GM12878 (cell line): ENCODE measurements around the gene LRRC45. TPM values are rescaled to one million over a fixed set of nuclear protein-coding genes. Genes with fewer than 3 reads are reported as not detected.

Experiments used
- EP300 ChIP-seq, 2 experiments: fragments of 150-350 bp in 1 of 2; IDR thresholded peaks; 2 replicates each; pipeline ENCODE4 v1.6.1; 2011 to 2012; ENCODE audit warnings: low read depth in 2 of 2, low read length in 2 of 2, borderline replicate concordance in 1 of 2, improper control_type of control experiment in 1 of 2, inconsistent platforms in 1 of 2; ENCODE audit not compliant: control insufficient read depth in 1 of 2
- GABPA ChIP-seq: IDR thresholded peaks from 2 replicates; pipeline ENCODE4 v1.6.1; 2014; ENCODE audit warnings: antibody characterized with exemption, low read depth, mild to moderate bottlenecking, inconsistent platforms
- IKZF1 ChIP-seq: fragments of 450-650 bp; conservative IDR thresholded peaks from 2 replicates; pipeline ENCODE4 v1.6.1; 2017; ENCODE audit warnings: antibody characterized with exemption, mild to moderate bottlenecking
- MEF2A ChIP-seq: IDR thresholded peaks from 2 replicates; pipeline ENCODE4 v1.6.1; 2011; ENCODE audit warnings: low read depth, mild to moderate bottlenecking, low read length, moderate library complexity; ENCODE audit not compliant: insufficient read depth
- NR2F1 ChIP-seq: fragments of 450-650 bp; conservative IDR thresholded peaks from 2 replicates; pipeline ENCODE4 v1.6.1; 2017; ENCODE audit warnings: mild to moderate bottlenecking
- SRF ChIP-seq, 2 experiments: IDR thresholded peaks; 2 replicates each; pipeline ENCODE4 v1.6.1; 2011; ENCODE audit warnings: low read depth in 2 of 2, low read length in 2 of 2, mild to moderate bottlenecking in 1 of 2, moderate library complexity in 1 of 2
- STAT3 ChIP-seq: IDR thresholded peaks from 2 replicates; pipeline ENCODE4 v1.6.1; 2011; ENCODE audit warnings: low read depth, low read length, improper control_type of control experiment
- TBL1XR1 ChIP-seq: IDR thresholded peaks from 2 replicates; pipeline ENCODE4 v1.6.1; 2012; ENCODE audit warnings: low read depth, low read length, improper control_type of control experiment
- polyA plus RNA-seq, 11 experiments: library from polyadenylated mRNA; depleted of rRNA in 4 of 11; unstranded in 6 of 11; stranded (reverse) in 5 of 11; fragments of >200 nt; fragmentation: Nextera tagmentation in 4 of 11; fragmentation: Illumina TruSeq in 1 of 11; extraction: Ambion mirVana in 4 of 11; extraction: Trizol in 1 of 11; gene quantifications; 1 replicate in 1 of 11; 2 replicates in 10 of 11; pipeline versions ENCODE4 v1.2.1 to v1.2.3, GENCODE V29; 2011 to 2016; ENCODE audit warnings: inconsistent platforms in 2 of 11, missing spikeins in 2 of 11, low read depth in 1 of 11
- total RNA-seq, 4 experiments: library from RNA; depleted of rRNA in 3 of 4; stranded (reverse); fragments of >200 nt in 3 of 4; fragmentation: Illumina TruSeq in 1 of 4; extraction: Trizol in 1 of 4; gene quantifications; 2 replicates each; pipeline versions ENCODE4 v1.2.1 to v1.2.3, GENCODE V29; 2013 to 2021
- TF ChIP-seq, protein P1 (sequence below): fragments of 450-650 bp; IDR thresholded peaks from 2 replicates; pipeline ENCODE4 v1.6.1; 2018; ENCODE audit warnings: mild to moderate bottlenecking, low read depth, moderate library complexity; ENCODE audit not compliant: partially characterized antibody
- TF ChIP-seq, protein P2 (sequence below), 3 experiments: IDR thresholded peaks in 2 of 3; conservative IDR thresholded peaks in 1 of 3; 2 replicates each; pipeline ENCODE4 v1.5.1; 2011; ENCODE audit warnings: low read depth in 3 of 3, low read length in 3 of 3, mild to moderate bottlenecking in 3 of 3, control low read depth in 2 of 3, moderate library complexity in 2 of 3, inconsistent platforms in 1 of 3, mixed read lengths in 1 of 3; ENCODE audit not compliant: control insufficient read depth in 2 of 3, insufficient read depth in 1 of 3; ENCODE audit errors: extremely low read depth in 1 of 3
- TF ChIP-seq, protein P3 (sequence below): IDR thresholded peaks from 2 replicates; pipeline ENCODE4 v1.6.1; 2011; ENCODE audit warnings: low read depth, low read length, improper control_type of control experiment, borderline replicate concordance
- TF ChIP-seq, protein P4 (sequence below): fragments of 450-650 bp; IDR thresholded peaks from 2 replicates; pipeline ENCODE4 v1.6.1; 2016; ENCODE audit warnings: mild to moderate bottlenecking, moderate library complexity, borderline replicate concordance
- TF ChIP-seq, protein P5 (sequence below): IDR thresholded peaks from 2 replicates; pipeline ENCODE4 v1.6.1; 2011; ENCODE audit warnings: mild to moderate bottlenecking, low read depth, low read length, moderate library complexity; ENCODE audit not compliant: insufficient replicate concordance

Gene LRRC45
- total and polyA plus RNA-seq, 10 of the 15 experiments (the other 5 are each of a cell fraction or from before 2014, with no cell fraction given) = 0.03 to 27.7 (median 10.4) TPM

DNA sequence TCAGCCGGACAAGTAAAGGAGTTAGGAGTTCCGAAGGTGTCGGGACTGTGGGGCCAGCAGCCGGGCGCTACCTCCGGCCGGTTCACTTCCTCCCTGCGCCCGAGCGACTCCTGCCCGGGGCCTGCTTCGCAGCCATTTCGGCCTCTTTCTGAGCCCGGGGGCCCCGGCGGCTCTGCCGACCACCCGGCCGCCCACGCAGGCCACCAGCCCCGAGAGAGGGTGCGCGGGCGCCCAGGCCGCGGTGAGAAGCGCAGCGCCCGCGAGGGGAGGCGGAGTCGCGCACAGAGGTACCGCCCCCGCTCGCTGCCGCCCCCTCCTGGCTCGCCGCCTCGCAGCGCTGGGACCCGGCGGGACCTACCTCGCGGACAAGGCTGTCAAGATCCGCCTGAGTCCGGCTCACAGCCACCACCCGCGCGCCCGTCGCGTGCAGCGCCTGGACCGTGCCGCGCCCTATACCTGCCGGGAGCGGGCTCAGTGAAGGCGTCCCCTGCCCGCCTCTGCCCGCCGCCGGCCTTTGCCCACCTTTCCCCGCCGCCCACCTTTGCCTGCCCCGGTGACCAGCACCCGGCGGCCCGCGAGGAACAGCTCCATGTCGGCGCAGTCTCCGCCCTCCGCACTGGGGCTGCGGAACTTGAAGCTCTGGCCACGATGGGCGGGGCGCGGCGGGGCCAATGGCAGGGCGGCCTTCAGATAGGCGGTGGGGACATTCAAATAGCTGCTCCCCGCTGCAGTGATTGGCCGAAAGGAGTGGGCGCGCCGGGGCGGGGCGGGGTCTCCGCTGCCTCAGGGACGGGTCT is 14.2 kb downstream of the LRRC45 start, which contains the start of gene DCXR (continued):
- TF ChIP-seq, protein P1, sequence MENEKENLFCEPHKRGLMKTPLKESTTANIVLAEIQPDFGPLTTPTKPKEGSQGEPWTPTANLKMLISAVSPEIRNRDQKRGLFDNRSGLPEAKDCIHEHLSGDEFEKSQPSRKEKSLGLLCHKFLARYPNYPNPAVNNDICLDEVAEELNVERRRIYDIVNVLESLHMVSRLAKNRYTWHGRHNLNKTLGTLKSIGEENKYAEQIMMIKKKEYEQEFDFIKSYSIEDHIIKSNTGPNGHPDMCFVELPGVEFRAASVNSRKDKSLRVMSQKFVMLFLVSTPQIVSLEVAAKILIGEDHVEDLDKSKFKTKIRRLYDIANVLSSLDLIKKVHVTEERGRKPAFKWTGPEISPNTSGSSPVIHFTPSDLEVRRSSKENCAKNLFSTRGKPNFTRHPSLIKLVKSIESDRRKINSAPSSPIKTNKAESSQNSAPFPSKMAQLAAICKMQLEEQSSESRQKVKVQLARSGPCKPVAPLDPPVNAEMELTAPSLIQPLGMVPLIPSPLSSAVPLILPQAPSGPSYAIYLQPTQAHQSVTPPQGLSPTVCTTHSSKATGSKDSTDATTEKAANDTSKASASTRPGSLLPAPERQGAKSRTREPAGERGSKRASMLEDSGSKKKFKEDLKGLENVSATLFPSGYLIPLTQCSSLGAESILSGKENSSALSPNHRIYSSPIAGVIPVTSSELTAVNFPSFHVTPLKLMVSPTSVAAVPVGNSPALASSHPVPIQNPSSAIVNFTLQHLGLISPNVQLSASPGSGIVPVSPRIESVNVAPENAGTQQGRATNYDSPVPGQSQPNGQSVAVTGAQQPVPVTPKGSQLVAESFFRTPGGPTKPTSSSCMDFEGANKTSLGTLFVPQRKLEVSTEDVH = no peak
- no peak for TF ChIP-seq EP300 (IDR thresholded peaks at IDR 0.05; ENCODE audit: borderline replicate concordance in 1 of 2, control insufficient read depth in 1 of 2, low read depth in 2 of 2, low read length in 2 of 2)
- TF ChIP-seq, protein P2, sequence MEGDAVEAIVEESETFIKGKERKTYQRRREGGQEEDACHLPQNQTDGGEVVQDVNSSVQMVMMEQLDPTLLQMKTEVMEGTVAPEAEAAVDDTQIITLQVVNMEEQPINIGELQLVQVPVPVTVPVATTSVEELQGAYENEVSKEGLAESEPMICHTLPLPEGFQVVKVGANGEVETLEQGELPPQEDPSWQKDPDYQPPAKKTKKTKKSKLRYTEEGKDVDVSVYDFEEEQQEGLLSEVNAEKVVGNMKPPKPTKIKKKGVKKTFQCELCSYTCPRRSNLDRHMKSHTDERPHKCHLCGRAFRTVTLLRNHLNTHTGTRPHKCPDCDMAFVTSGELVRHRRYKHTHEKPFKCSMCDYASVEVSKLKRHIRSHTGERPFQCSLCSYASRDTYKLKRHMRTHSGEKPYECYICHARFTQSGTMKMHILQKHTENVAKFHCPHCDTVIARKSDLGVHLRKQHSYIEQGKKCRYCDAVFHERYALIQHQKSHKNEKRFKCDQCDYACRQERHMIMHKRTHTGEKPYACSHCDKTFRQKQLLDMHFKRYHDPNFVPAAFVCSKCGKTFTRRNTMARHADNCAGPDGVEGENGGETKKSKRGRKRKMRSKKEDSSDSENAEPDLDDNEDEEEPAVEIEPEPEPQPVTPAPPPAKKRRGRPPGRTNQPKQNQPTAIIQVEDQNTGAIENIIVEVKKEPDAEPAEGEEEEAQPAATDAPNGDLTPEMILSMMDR (IDR thresholded peaks at IDR 0.05 in 2 of 3, conservative IDR thresholded peaks at IDR 0.05 in 1 of 3; ENCODE audit: control insufficient read depth in 2 of 3, extremely low read depth in 1 of 3, insufficient read depth in 1 of 3, low read depth in 3 of 3, low read length in 3 of 3) = peak; percentile 83 to 94 (median 89)
- TF ChIP-seq MEF2A = no peak
- TF ChIP-seq, protein P3, sequence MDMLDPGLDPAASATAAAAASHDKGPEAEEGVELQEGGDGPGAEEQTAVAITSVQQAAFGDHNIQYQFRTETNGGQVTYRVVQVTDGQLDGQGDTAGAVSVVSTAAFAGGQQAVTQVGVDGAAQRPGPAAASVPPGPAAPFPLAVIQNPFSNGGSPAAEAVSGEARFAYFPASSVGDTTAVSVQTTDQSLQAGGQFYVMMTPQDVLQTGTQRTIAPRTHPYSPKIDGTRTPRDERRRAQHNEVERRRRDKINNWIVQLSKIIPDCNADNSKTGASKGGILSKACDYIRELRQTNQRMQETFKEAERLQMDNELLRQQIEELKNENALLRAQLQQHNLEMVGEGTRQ = no peak
- peak; percentile 80 for TF ChIP-seq IKZF1
- TF ChIP-seq NR2F1 = peak; percentile 86
- no peak for TF ChIP-seq TBL1XR1
- no peak for TF ChIP-seq GABPA
- TF ChIP-seq, protein P4, sequence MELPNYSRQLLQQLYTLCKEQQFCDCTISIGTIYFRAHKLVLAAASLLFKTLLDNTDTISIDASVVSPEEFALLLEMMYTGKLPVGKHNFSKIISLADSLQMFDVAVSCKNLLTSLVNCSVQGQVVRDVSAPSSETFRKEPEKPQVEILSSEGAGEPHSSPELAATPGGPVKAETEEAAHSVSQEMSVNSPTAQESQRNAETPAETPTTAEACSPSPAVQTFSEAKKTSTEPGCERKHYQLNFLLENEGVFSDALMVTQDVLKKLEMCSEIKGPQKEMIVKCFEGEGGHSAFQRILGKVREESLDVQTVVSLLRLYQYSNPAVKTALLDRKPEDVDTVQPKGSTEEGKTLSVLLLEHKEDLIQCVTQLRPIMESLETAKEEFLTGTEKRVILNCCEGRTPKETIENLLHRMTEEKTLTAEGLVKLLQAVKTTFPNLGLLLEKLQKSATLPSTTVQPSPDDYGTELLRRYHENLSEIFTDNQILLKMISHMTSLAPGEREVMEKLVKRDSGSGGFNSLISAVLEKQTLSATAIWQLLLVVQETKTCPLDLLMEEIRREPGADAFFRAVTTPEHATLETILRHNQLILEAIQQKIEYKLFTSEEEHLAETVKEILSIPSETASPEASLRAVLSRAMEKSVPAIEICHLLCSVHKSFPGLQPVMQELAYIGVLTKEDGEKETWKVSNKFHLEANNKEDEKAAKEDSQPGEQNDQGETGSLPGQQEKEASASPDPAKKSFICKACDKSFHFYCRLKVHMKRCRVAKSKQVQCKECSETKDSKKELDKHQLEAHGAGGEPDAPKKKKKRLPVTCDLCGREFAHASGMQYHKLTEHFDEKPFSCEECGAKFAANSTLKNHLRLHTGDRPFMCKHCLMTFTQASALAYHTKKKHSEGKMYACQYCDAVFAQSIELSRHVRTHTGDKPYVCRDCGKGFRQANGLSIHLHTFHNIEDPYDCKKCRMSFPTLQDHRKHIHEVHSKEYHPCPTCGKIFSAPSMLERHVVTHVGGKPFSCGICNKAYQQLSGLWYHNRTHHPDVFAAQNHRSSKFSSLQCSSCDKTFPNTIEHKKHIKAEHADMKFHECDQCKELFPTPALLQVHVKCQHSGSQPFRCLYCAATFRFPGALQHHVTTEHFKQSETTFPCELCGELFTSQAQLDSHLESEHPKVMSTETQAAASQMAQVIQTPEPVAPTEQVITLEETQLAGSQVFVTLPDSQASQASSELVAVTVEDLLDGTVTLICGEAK = no peak
- TF ChIP-seq, protein P5, sequence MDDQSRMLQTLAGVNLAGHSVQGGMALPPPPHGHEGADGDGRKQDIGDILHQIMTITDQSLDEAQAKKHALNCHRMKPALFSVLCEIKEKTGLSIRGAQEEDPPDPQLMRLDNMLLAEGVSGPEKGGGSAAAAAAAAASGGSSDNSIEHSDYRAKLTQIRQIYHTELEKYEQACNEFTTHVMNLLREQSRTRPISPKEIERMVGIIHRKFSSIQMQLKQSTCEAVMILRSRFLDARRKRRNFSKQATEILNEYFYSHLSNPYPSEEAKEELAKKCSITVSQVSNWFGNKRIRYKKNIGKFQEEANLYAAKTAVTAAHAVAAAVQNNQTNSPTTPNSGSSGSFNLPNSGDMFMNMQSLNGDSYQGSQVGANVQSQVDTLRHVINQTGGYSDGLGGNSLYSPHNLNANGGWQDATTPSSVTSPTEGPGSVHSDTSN = peak; percentile 79
- TF ChIP-seq STAT3 = no peak
- TF ChIP-seq SRF (IDR thresholded peaks at IDR 0.05; ENCODE audit: low read depth in 2 of 2, low read length in 2 of 2) = 0 out of 4 replicates have a peak, but pooled peaks of 1 of the 2 experiments have one; percentile 6
